Measurements from ENCODE around the gene TSEN15. TPM values are rescaled to one million over a fixed set of nuclear protein-coding genes. Genes with fewer than 3 reads are reported as not detected.

Gene TSEN15
- total and polyA plus RNA-seq, 9 of the 15 experiments (the other 6 are each of a cell fraction or from before 2014, with no cell fraction given), result 25.6 to 121 (median 91.3) TPM

DNA sequence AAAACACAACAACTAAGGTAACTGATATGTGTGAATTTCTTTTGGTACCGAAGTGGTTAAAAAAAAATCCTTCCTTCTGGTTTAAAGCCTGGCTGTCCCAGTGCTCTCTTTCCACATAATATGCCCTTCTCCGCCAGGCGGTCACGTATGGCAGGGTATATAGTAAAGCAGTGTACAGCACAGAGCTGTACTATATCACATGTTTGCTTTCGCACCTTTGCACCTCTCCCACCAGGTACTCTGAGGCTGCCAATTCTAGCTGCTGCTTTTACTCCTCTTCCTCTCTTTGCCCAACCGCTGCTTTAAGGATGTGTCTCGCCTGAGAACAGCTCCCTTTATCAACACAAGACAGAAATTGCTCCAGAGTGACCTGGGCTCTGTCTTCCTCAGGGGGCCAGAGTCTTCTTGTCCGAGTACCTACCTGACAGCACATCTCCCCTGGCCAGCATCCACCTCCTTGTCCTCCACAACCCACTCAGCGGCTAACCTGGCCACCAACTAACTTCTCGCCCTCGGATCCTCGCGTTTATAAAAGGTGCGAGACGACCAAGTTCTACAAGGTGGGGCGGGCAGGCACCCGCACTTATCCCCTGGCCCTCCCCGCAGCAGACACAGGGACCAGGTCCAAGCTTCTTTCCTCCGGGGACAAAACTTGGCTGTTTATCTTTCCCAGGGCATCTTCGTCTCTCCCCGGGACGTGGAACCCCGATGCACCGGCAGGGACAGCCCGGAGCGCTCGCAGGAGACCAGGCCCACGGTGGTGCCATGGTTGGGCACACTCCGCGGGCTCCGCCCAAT lies 15.6 kb upstream of the TSEN15 start (continued):
- TF ChIP-seq, protein P1, sequence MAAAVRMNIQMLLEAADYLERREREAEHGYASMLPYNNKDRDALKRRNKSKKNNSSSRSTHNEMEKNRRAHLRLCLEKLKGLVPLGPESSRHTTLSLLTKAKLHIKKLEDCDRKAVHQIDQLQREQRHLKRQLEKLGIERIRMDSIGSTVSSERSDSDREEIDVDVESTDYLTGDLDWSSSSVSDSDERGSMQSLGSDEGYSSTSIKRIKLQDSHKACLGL (CRISPR knock-in tag; IDR thresholded peaks at IDR 0.05; ENCODE audit: borderline replicate concordance, poor library complexity, severe bottlenecking), result no peak
- TF ChIP-seq HDAC2 (IDR thresholded peaks at IDR 0.05), result 0 out of 2 replicates have a peak, but pooled peaks have one; percentile 18
- TF ChIP-seq LCOR (CRISPR knock-in tag; IDR thresholded peaks at IDR 0.05), result no peak; the same call in 1 of the 2 replicates
- no peak for TF ChIP-seq HEY1 (CRISPR knock-in tag; IDR thresholded peaks at IDR 0.05; ENCODE audit: borderline replicate concordance)
- TF ChIP-seq ZNF165 (CRISPR knock-in tag; IDR thresholded peaks at IDR 0.05; ENCODE audit: borderline replicate concordance), result no peak
- TF ChIP-seq SMC3 (conservative IDR thresholded peaks at IDR 0.05; ENCODE audit: insufficient read depth, low read depth, low read length), result no peak
- TF ChIP-seq NEUROD1 (IDR thresholded peaks at IDR 0.05; ENCODE audit: borderline replicate concordance, low read depth, low read length, partially characterized antibody), result no peak
- TF ChIP-seq ZNF586 (CRISPR knock-in tag; conservative IDR thresholded peaks at IDR 0.05), result no peak
- TF ChIP-seq, protein P2, sequence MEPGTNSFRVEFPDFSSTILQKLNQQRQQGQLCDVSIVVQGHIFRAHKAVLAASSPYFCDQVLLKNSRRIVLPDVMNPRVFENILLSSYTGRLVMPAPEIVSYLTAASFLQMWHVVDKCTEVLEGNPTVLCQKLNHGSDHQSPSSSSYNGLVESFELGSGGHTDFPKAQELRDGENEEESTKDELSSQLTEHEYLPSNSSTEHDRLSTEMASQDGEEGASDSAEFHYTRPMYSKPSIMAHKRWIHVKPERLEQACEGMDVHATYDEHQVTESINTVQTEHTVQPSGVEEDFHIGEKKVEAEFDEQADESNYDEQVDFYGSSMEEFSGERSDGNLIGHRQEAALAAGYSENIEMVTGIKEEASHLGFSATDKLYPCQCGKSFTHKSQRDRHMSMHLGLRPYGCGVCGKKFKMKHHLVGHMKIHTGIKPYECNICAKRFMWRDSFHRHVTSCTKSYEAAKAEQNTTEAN (CRISPR knock-in tag; IDR thresholded peaks at IDR 0.05), result no peak
- TF ChIP-seq CBX5 (IDR thresholded peaks at IDR 0.05; ENCODE audit: borderline replicate concordance, low read depth), result no peak
- peak; percentile 19; the same call in 1 of the 2 replicates for TF ChIP-seq MTA1 (IDR thresholded peaks at IDR 0.05; ENCODE audit: borderline replicate concordance)
- TF ChIP-seq, protein P3, sequence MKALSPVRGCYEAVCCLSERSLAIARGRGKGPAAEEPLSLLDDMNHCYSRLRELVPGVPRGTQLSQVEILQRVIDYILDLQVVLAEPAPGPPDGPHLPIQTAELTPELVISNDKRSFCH (CRISPR knock-in tag; IDR thresholded peaks at IDR 0.05), result no peak
- TF ChIP-seq, protein P3 (tag; IDR thresholded peaks at IDR 0.05), result no peak
- TF ChIP-seq COPS2 (conservative IDR thresholded peaks at IDR 0.05), result no peak
- no peak for TF ChIP-seq TGIF2 (CRISPR knock-in tag; IDR thresholded peaks at IDR 0.05)
- TF ChIP-seq, protein P4, sequence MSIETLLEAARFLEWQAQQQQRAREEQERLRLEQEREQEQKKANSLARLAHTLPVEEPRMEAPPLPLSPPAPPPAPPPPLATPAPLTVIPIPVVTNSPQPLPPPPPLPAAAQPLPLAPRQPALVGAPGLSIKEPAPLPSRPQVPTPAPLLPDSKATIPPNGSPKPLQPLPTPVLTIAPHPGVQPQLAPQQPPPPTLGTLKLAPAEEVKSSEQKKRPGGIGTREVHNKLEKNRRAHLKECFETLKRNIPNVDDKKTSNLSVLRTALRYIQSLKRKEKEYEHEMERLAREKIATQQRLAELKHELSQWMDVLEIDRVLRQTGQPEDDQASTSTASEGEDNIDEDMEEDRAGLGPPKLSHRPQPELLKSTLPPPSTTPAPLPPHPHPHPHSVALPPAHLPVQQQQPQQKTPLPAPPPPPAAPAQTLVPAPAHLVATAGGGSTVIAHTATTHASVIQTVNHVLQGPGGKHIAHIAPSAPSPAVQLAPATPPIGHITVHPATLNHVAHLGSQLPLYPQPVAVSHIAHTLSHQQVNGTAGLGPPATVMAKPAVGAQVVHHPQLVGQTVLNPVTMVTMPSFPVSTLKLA (conservative IDR thresholded peaks at IDR 0.05), result no peak
- TF ChIP-seq, protein P5, sequence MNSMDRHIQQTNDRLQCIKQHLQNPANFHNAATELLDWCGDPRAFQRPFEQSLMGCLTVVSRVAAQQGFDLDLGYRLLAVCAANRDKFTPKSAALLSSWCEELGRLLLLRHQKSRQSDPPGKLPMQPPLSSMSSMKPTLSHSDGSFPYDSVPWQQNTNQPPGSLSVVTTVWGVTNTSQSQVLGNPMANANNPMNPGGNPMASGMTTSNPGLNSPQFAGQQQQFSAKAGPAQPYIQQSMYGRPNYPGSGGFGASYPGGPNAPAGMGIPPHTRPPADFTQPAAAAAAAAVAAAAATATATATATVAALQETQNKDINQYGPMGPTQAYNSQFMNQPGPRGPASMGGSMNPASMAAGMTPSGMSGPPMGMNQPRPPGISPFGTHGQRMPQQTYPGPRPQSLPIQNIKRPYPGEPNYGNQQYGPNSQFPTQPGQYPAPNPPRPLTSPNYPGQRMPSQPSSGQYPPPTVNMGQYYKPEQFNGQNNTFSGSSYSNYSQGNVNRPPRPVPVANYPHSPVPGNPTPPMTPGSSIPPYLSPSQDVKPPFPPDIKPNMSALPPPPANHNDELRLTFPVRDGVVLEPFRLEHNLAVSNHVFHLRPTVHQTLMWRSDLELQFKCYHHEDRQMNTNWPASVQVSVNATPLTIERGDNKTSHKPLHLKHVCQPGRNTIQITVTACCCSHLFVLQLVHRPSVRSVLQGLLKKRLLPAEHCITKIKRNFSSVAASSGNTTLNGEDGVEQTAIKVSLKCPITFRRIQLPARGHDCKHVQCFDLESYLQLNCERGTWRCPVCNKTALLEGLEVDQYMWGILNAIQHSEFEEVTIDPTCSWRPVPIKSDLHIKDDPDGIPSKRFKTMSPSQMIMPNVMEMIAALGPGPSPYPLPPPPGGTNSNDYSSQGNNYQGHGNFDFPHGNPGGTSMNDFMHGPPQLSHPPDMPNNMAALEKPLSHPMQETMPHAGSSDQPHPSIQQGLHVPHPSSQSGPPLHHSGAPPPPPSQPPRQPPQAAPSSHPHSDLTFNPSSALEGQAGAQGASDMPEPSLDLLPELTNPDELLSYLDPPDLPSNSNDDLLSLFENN (IDR thresholded peaks at IDR 0.05; ENCODE audit: low read depth in 2 of 2, low read length in 2 of 2), result no peak

Data from K562 (cell line).